ENCODE data around the gene APOL6.
A peak's percentile ranks its signal among the peaks of the same experiment; 100 is the strongest.

Gene APOL6

DNA sequence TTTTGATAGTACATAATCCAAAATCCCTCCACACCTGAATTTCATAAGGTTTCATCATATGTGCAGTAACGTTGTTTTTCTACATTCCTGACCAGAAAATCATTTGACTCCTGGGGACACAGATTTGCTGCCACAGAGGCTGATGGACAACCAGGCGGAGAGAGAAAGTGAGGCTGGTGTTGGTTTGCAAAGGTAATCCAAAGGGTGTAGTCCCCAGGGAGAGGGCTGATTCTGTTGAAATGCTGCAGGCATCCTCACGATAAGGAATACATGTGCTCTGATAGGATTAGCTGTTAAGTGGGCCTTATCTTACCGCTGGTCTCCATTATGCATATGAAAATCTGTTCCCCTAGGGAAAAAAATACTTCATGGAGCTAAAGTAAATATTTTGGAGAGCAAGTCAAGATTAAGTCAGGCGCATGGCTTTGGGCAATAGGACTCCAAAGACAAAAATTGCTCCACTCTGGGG lies 8.1 kb downstream of the APOL6 start (continued):
- TF ChIP-seq ZNF610 (tag by site-specific recombination; IDR thresholded peaks at IDR 0.05; ENCODE audit: borderline replicate concordance) = no peak
- TF ChIP-seq ZNF114 (tag by site-specific recombination; IDR thresholded peaks at IDR 0.05) = no peak
- no peak for TF ChIP-seq ZNF311 (tag by site-specific recombination; IDR thresholded peaks at IDR 0.05; ENCODE audit: borderline replicate concordance)
- TF ChIP-seq ZNF664 (tag by site-specific recombination; IDR thresholded peaks at IDR 0.05) = no peak
- no peak for TF ChIP-seq ZBTB17 (tag by site-specific recombination; IDR thresholded peaks at IDR 0.05)
- no peak for TF ChIP-seq ZNF174 (tag by site-specific recombination; IDR thresholded peaks at IDR 0.05)
- TF ChIP-seq, protein P1, sequence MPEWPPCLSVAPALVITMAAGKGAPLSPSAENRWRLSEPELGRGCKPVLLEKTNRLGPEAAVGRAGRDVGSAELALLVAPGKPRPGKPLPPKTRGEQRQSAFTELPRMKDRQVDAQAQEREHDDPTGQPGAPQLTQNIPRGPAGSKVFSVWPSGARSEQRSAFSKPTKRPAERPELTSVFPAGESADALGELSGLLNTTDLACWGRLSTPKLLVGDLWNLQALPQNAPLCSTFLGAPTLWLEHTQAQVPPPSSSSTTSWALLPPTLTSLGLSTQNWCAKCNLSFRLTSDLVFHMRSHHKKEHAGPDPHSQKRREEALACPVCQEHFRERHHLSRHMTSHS (tag by site-specific recombination; IDR thresholded peaks at IDR 0.05) = no peak
- TF ChIP-seq, protein P2, sequence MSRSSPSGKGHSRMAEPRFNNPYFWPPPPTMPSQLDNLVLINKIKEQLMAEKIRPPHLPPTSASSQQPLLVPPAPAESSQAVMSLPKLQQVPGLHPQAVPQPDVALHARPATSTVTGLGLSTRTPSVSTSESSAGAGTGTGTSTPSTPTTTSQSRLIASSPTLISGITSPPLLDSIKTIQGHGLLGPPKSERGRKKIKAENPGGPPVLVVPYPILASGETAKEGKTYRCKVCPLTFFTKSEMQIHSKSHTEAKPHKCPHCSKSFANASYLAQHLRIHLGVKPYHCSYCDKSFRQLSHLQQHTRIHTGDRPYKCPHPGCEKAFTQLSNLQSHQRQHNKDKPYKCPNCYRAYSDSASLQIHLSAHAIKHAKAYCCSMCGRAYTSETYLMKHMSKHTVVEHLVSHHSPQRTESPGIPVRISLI (tag by site-specific recombination; IDR thresholded peaks at IDR 0.05) = no peak
- TF ChIP-seq TCF7L2 (IDR thresholded peaks at IDR 0.05; ENCODE audit: borderline replicate concordance, low read depth, low read length) = peak; percentile 76; the same call in 1 of the 2 replicates
- TF ChIP-seq ZFP3 (tag by site-specific recombination; IDR thresholded peaks at IDR 0.05; ENCODE audit: low read depth) = no peak

DNA sequence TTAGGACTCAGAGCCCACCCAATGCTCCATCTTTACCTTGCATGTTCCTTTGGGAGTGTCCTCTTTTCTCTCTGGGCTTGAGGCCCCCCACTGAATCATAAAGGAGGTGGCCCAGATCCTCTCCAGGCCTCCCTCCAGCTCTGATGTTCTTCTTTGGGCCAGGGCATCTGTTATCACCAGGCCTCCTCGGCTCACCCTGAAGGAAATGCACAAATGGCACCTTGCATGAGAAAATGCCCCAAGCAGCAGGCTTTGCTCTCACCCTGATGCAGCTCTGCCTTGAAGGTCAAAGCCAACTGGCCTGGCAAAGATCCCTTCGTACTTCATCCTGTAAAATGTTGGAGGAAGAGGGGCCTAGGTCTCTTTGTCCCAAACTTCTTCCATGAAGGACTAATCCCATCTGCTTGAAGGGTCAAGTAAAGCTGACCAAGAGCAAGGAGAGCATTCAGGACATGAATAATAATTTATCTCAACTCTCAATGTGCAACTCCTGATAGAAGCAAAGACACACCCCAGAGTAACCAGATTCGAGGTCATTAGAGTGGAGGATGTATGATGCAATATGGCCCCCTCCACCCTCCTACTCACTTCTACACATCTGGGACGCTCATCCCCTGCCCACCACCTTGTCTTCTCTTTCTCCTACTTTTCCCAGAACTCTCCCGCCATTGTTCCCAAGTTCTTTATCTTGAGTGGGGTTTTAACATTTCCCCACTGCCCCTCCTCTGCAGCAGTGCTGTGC lies 9.5 kb downstream of the APOL6 start:
- Histone ChIP-seq H3K27ac (ENCODE audit: extremely low read depth, low read depth, low read length) (no peak overlapping the region), H3K4me3 (ENCODE audit: low read depth, low read length) (no peak overlapping the region), H3K4me1 (ENCODE audit: control insufficient read depth, insufficient read depth, low read length) (peaks cover 11% of the 10 kb centered on the region), H3K9me3 (ENCODE audit: control insufficient read depth, insufficient read depth, low read depth, low read length) (no peaks in the 10 kb centered on the region), H3K36me3 (ENCODE audit: control insufficient read depth in 2 of 2, insufficient read depth in 1 of 2, low read length in 2 of 2) (no peaks in the 10 kb centered on the region)
- CTCF ChIA-PET = interaction anchor here (1.8 kb wide), 1 partner anchor 27 kb away, joined by 6 read pairs; no protein-coding TSS in a partner anchor
- POLR2A ChIA-PET = no interaction called here
- no peak for TF ChIP-seq ZNF302 (tag by site-specific recombination; IDR thresholded peaks at IDR 0.05; ENCODE audit: low read depth)
- peak; percentile 57 for TF ChIP-seq ZFHX2 (tag by site-specific recombination; conservative IDR thresholded peaks at IDR 0.05)
- peak; percentile 41; the same call in 1 of the 2 replicates for TF ChIP-seq EGR2 (tag by site-specific recombination; IDR thresholded peaks at IDR 0.05; ENCODE audit: low read depth)
- no peak for TF ChIP-seq ZNF837 (tag by site-specific recombination; IDR thresholded peaks at IDR 0.05)
- TF ChIP-seq, protein P3, sequence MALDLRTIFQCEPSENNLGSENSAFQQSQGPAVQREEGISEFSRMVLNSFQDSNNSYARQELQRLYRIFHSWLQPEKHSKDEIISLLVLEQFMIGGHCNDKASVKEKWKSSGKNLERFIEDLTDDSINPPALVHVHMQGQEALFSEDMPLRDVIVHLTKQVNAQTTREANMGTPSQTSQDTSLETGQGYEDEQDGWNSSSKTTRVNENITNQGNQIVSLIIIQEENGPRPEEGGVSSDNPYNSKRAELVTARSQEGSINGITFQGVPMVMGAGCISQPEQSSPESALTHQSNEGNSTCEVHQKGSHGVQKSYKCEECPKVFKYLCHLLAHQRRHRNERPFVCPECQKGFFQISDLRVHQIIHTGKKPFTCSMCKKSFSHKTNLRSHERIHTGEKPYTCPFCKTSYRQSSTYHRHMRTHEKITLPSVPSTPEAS (tag by site-specific recombination; IDR thresholded peaks at IDR 0.05) = no peak
- TF ChIP-seq ZNF133 (tag by site-specific recombination; IDR thresholded peaks at IDR 0.05) = no peak
- no peak for TF ChIP-seq ZSCAN23 (tag by site-specific recombination; IDR thresholded peaks at IDR 0.05)
- TF ChIP-seq ZBTB48 (tag by site-specific recombination; IDR thresholded peaks at IDR 0.05) = no peak
- TF ChIP-seq, protein P4, sequence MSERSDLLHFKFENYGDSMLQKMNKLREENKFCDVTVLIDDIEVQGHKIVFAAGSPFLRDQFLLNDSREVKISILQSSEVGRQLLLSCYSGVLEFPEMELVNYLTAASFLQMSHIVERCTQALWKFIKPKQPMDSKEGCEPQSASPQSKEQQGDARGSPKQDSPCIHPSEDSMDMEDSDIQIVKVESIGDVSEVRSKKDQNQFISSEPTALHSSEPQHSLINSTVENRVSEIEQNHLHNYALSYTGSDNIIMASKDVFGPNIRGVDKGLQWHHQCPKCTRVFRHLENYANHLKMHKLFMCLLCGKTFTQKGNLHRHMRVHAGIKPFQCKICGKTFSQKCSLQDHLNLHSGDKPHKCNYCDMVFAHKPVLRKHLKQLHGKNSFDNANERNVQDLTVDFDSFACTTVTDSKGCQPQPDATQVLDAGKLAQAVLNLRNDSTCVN (tag by site-specific recombination; optimal IDR thresholded peaks at IDR 0.05) = no peak
- TF ChIP-seq, protein P5, sequence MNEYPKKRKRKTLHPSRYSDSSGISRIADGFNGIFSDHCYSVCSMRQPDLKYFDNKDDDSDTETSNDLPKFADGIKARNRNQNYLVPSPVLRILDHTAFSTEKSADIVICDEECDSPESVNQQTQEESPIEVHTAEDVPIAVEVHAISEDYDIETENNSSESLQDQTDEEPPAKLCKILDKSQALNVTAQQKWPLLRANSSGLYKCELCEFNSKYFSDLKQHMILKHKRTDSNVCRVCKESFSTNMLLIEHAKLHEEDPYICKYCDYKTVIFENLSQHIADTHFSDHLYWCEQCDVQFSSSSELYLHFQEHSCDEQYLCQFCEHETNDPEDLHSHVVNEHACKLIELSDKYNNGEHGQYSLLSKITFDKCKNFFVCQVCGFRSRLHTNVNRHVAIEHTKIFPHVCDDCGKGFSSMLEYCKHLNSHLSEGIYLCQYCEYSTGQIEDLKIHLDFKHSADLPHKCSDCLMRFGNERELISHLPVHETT (tag by site-specific recombination; IDR thresholded peaks at IDR 0.05) = no peak
